WTC11 (cell line): ENCODE data around the gene IDH3G.

Source experiments
- CDX4 ChIP-seq: fragments of 250-450 bp; sonication (Bioruptor Pico); IDR thresholded peaks from 2 replicates; pipeline ENCODE4 v1.9.0; 2021; ENCODE audit warnings: moderate library complexity, mild to moderate bottlenecking, inconsistent platforms, borderline replicate concordance
- ETV6 ChIP-seq: sonication (generic); formaldehyde crosslinking; IDR thresholded peaks from 2 replicates; pipeline ENCODE4 v1.8.1; 2022; ENCODE audit warnings: mild to moderate bottlenecking, missing genetic modification reagents

- no peak for TF ChIP-seq CDX4 (CRISPR knock-in tag)
- no peak for TF ChIP-seq ETV6 (CRISPR knock-in tag)
These were observed 57.2 kb downstream of the IDH3G start for GRCh38 chrX:153736871-153737441.
